H1 (cell line): ENCODE data around the gene TPD52L1.

Source experiments
- BRCA1 ChIP-seq: IDR thresholded peaks from 2 replicates; pipeline ENCODE4 v1.6.1; 2012; ENCODE audit warnings: low read depth, low read length, improper control_type of control experiment
- CHD1 ChIP-seq: IDR thresholded peaks from 2 replicates; pipeline ENCODE4 v1.6.1; 2012; ENCODE audit warnings: low read depth, low read length, improper control_type of control experiment
- HDAC6 ChIP-seq: IDR thresholded peaks from one replicate; pipeline ENCODE4 v1.7.1; 2012; ENCODE audit warnings: low read depth, mild to moderate bottlenecking, inconsistent platforms, low read length, moderate library complexity
- NRF1 ChIP-seq: IDR thresholded peaks from 2 replicates; pipeline ENCODE4 v1.6.1; 2011; ENCODE audit warnings: mild to moderate bottlenecking, low read depth, low read length, improper control_type of control experiment
- RBBP5 ChIP-seq: IDR thresholded peaks from 2 replicates; pipeline ENCODE4 v1.7.1; 2012; ENCODE audit warnings: low read depth, mild to moderate bottlenecking, inconsistent platforms, low read length, moderate library complexity, borderline replicate concordance
- RXRA ChIP-seq: IDR thresholded peaks from 2 replicates; pipeline ENCODE4 v1.6.1; 2011; ENCODE audit warnings: low read depth, mild to moderate bottlenecking, low read length, moderate library complexity; ENCODE audit not compliant: insufficient read depth
- SAP30 ChIP-seq: fragments of 300-600 bp; sonication (generic); IDR thresholded peaks from 2 replicates; pipeline ENCODE4 v1.7.1; 2012; ENCODE audit warnings: low read length, moderate library complexity, mild to moderate bottlenecking, inconsistent platforms; ENCODE audit not compliant: insufficient read depth, insufficient replicate concordance

GRCh38 chr6:125259354-125259736 lies 105.8 kb downstream of the TPD52L1 start:
- TF ChIP-seq RXRA (no peak), RBBP5 (no peak), HDAC6 (no peak), NRF1 (no peak), SAP30 (no peak), CHD1 (no peak), BRCA1 (no peak)
